NCI-H345 treated with DMSO at 0.1 percent for 48 hours (cell line): ENCODE results near the gene GABRR2.
"Not testable (repeated sequence)": the region's sequence is repeated elsewhere in the genome, so short reads cannot be mapped to it uniquely, and the experiment has no call there.

Experiments
- DNase-seq: peaks from one replicate; lab custom pipeline; 2025; ENCODE audit not compliant: unreplicated experiment; lab: John Stamatoyannopoulos, UW

GABRR2 gene

GRCh38 chr6:89324304-89324703, 9.2 kb upstream of the GABRR2 start:
- no peak for DNase-seq

DNA sequence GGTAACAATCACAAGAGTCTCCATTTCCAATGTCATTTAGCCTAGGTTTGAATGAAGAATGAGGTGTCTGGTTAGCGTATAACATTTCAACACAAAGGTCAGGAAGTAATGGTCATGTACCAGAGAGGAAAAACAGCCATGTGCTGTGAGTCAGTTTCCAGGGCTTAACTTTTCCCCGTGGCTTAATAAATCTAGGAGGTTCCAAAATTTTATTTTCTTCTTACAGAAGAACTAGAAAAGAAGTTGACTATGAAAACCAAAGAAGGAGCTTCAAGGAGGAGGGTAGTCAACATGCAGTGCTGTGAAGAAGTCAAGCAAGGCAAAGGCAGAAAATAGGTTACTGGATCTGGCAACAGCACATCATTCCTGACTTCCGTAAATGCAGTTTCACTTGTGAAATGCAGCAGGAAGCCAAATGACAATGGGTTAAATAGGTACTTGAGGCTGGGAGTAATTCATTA, 8.4 kb upstream of the GABRR2 start:
- no peak for DNase-seq

- no peak for DNase-seq
Measured at GRCh38 chr6:89321131-89321970, 6.3 kb upstream of the GABRR2 start.

DNA sequence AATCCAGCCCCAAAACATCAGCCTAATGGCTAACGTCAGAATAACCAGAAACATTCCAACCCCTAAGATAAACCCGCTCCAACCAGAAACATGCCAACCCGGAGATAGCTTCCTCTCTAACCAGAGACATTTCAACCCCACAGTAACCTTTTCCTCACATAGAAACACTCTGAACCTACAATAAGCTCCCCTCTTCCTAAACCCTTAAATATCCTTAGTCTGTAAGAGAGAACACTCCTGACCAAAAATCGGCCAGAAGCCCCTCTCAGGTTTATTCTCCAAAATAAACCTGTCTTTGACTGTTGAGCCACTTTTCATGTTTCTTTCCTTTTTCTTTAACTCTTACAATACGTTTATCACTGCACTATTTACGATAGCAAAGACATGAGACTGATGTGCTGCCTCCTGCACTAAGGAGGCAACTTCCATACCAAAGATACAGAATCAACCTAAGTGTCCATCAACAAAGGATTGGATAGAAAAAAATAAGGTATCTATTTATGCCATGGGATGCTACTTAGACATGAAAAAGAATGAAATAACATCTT, 5.0 kb upstream of the GABRR2 start:
- DNase-seq, result no peak

DNA sequence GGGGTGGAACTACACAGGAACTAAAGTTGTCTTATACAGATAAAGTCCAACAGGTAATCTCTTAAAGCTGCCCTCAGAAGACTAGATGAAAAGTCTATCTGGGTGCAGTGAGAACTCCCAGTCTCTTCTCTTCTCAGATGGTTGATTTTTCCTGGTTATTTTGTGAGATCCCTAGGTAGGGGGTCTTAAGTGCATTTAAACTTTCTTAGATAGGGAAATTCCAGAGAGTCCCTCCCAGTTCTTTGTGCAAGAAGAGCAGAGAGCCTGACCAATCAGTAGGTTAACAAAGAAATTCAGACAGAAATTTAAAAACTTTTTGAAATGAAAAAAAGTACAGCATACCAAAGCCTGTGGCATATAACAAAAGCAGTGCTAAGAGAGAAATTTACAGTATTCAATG, 2.0 kb upstream of the GABRR2 start:
- DNase-seq, result no peak

DNA sequence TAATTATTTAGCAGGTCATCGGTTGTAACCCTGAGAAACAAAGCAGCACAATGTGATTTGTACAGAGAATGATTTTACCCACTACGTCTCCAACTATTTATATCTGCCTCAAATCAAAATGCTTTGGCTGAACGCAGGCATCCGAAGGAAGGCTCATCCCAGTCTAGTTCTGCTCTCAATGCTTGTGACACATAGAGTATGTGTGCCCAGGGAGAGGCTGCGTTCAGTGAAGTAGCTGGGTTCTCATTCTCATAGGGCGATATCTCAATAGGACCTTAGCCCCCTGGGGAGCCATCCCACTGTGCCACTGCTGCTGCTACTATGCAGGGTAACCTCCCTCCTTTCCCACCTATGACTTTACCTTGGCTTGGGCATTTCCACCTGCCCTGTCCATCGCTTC, 407 bp downstream of the GABRR2 start:
- DNase-seq, result peak; percentile 7

DNA sequence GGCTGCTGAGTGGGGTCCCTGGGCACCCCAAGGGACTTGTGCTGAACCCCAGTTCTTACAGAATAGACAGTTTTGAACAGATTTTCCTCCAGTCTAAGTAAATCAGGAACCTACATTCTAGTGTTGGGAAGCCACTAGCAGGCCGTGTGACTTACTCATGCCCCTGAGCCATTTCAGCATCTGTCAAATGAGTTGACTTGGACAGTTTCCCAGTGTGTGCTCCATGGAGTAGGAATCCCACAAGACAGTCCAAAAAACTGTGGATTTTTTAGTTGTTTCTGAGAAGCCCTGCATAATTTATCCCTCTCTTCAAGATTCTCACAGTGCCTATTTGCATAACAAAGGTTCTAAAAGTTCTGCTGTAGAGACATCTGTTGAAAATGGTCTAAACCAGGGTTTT, 2.1 kb downstream of the GABRR2 start:
- DNase-seq, result no peak

DNA sequence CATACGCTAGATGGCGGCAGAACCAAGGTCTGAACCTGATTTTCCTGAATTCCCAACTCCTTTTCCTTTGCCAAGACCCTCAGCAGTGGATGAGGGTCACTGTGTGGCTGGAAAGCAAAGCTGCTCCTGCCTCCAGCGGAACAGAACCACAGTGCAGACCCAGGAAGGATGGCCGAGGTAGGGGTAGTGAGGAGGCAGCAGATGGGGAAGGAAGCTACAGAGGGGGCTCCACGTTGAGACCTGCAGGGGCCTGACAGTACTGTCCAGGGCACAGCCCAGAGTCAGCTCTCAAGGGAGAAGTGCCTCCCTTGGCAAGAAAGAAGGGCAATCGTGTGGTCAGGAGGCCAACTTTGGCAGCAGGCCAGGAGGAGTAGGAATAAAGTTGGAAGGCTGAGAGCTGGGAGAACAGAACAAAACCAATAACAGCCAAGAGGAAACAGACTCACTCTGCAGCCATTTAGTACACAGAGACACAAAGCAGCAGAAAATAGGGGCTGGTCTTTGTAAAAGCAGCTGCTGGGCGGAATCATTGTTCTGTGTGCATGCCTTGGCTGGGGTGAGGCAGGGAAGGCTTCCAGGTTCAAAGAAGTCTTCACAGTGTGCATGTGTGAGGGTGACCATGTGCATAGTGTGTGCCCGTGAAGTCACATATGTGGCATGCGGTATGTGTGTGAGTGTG, 3.1 kb downstream of the GABRR2 start:
- peak; percentile 11 for DNase-seq

DNA sequence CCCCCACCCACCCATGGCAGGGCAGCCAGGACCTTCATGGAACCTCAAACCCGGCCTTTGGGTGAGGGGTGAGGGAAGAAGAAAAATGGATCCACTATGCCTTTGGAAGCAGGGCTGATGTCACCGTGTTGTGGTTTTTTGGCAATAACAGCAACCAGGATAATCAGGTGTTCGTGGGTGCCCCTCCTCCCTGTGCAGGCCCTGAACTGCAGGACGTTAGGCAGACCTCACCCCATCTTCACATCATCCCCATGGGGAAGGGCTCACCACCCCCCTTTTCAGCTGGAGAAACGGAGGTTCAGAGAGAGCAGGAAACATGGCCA, 3.6 kb downstream of the GABRR2 start:
- DNase-seq, result no peak

DNA sequence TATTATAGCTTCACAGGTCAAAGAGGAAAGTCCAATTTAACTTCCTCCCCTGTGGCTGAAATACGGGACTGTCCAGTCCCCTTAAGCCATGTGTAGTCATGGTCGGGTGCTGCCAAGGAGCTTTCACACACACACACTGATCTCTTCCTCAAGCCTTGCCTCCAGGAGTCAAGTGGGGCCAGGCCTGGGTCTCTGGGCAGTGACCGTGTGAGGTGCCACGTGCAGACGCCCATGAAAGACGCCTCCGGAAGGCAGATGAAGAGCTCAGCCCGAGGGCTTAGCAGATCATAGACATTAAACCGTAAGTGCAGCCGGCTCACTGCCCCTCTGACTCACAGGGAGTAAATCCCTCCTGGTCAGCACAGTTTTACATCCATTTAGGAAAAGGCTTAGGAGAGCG, 4.2 kb downstream of the GABRR2 start:
- no peak for DNase-seq

- no peak for DNase-seq
Measured at GRCh38 chr6:89308525-89309395, 6.3 kb downstream of the GABRR2 start.

- DNase-seq, result not testable (repeated sequence)
Measured at GRCh38 chr6:89304517-89304916, 10.6 kb downstream of the GABRR2 start.

- no peak for DNase-seq
Measured at GRCh38 chr6:89302936-89303335, 12.2 kb downstream of the GABRR2 start.

GRCh38 chr6:89302195-89302770, 12.8 kb downstream of the GABRR2 start:
- DNase-seq, result no peak

DNA sequence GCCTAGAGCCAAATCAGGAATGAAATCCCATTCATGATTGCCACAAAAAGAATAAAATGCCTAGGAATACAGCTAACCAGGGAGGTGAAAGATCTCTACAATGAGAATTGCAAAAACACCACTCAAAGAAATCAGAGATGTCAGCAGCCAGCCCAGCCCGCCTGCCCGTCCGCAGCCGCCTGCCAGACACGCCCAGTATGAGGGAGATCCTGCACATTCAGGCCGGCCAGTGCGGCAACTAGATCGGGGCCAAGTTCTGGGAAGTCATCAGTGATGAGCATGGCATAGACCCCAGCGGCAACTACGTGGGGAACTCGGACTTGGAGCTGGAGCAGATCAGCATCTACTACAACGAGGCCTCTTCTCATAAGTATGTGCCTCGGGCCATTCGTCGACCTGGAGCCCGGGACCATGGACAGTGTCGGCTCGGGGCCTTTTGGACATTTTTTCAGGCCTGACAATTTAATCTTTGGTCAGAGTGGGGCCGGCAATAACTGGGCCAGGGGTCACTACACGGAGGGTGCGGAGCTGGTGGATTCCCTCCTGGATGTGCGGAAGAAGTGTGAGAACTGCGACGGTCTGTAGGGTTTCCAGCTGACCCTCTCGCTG, 13.4 kb downstream of the GABRR2 start:
- DNase-seq, result no peak

DNA sequence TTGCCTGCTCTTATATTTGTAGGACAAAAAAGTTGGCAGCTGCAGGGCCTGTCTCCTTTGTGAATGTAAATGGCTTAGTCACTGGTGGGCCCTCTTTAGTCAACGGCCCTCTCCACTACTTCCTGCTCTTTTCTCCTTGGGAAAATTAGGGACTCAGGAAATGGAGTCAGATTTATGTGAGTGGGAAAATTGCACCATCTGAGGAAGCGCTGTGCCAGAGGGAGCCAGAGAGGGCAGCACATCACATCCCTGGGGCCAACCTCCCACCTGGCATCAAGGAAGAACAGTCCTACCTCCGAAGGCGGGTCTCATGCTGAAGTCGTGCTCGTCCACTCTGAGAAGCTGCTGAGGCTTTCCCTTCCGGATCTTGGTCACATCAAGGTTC, 15.6 kb downstream of the GABRR2 start:
- DNase-seq, result no peak

- no peak for DNase-seq
Measured at GRCh38 chr6:89298680-89299465, 16.2 kb downstream of the GABRR2 start.

- DNase-seq, result no peak
Measured at GRCh38 chr6:89297695-89298351, 17.3 kb downstream of the GABRR2 start.

DNA sequence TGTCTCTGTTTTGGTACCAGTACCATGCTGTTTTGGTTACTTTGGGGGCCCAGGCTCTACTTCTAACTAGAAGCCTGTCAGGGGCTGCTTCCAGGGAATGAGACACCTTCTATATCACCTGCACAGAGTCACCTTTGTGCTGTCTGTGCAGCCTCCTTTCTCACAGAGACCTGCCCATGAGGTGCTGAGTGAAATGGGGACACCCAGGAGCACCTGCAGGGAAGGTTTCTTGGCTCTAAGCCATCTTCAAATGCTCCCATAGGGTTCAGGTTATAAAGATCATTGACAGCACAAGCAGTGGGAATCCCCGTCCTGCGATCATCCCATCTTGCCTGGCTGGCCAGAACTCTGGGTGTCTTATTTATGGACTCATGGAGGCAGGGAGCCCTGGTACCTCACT, 19.1 kb downstream of the GABRR2 start:
- DNase-seq, result no peak
